Activated CD4-positive, alpha-beta T cell treated with anti-CD3 and anti-CD28 coated beads, Interleukin-2, Interleukin-4, amounts not matched to agents 100 ng/mL and 50 ng/mL, durations not matched to agents 16 hours and 8 hours (primary cell): ENCODE measurements around the gene ZBTB20.

ENCODE experiments used
- DNase-seq: peaks from one replicate; pipeline ENCODE4 v3.0.0-alpha.2; 2020; ENCODE audit warnings: low spot score

The ZBTB20 gene

GRCh38 chr3:114762144-114762543, 384.9 kb downstream of the ZBTB20 start:
- DNase-seq, result no peak

GRCh38 chr3:114760679-114761078, 386.4 kb downstream of the ZBTB20 start:
- no peak for DNase-seq

GRCh38 chr3:114758831-114759699, 388.0 kb downstream of the ZBTB20 start:
- DNase-seq, result no peak

GRCh38 chr3:114756506-114757279, 390.4 kb downstream of the ZBTB20 start:
- DNase-seq, result no peak

GRCh38 chr3:114746502-114746901, 400.6 kb downstream of the ZBTB20 start:
- DNase-seq, result no peak

GRCh38 chr3:114745322-114746240, 401.5 kb downstream of the ZBTB20 start:
- no peak for DNase-seq

- peak; percentile 15 for DNase-seq
These were observed 403.2 kb downstream of the ZBTB20 start for GRCh38 chr3:114743746-114744485.

GRCh38 chr3:114741066-114741465, 406.0 kb downstream of the ZBTB20 start:
- no peak for DNase-seq

GRCh38 chr3:114739627-114740026, 407.5 kb downstream of the ZBTB20 start:
- DNase-seq, result no peak

- no peak for DNase-seq
These were observed 414.7 kb downstream of the ZBTB20 start for GRCh38 chr3:114732353-114732752.

GRCh38 chr3:114730397-114730796, 416.7 kb downstream of the ZBTB20 start:
- no peak for DNase-seq

- DNase-seq, result no peak
These were observed 419.7 kb downstream of the ZBTB20 start for GRCh38 chr3:114727373-114727772.

GRCh38 chr3:114725966-114726365, 421.1 kb downstream of the ZBTB20 start:
- DNase-seq, result no peak

- no peak for DNase-seq
These were observed 424.6 kb downstream of the ZBTB20 start for GRCh38 chr3:114722530-114722929.

GRCh38 chr3:114721864-114722263, 425.2 kb downstream of the ZBTB20 start:
- peak; percentile 32 for DNase-seq

GRCh38 chr3:114721209-114721608, 425.9 kb downstream of the ZBTB20 start:
- DNase-seq, result no peak

- no peak for DNase-seq
These were observed 428.2 kb downstream of the ZBTB20 start for GRCh38 chr3:114718898-114719210.

- no peak for DNase-seq
These were observed 428.8 kb downstream of the ZBTB20 start for GRCh38 chr3:114718071-114718897.

- no peak for DNase-seq
These were observed 430.2 kb downstream of the ZBTB20 start for GRCh38 chr3:114716916-114717315.

GRCh38 chr3:114716126-114716525, 431.0 kb downstream of the ZBTB20 start:
- no peak for DNase-seq
